ENCODE results near the gene LARGE1.
A peak's percentile ranks its signal among the peaks of the same experiment; 100 is the strongest.

DNA sequence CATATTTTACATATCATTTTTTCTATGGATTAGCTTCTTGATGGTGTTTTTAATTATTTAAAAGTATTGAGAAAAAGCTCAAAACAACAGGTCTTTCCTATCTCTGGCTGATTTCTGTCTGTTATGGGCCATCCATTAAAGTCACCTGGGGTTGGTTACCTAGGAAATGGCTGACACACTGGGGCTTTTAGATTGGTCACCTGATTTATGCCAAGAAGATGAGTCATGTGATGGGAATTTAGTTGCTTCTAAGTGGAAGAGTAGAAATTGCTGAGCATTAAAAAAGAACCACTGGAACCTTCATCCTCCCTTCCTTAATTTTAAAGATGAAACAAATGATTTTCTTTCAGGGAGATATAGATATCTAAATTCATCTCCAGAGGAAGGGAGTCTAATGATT is 48.8 kb upstream of the LARGE1 start:
- TF ChIP-seq JUN (IDR thresholded peaks at IDR 0.05; ENCODE audit: low read depth, low read length) (no peak), GABPA (IDR thresholded peaks at IDR 0.05; ENCODE audit: borderline replicate concordance, insufficient read depth, low read length) (no peak), TBP (IDR thresholded peaks at IDR 0.05; ENCODE audit: low read depth, low read length) (no peak), EGR1 (IDR thresholded peaks at IDR 0.05; ENCODE audit: borderline replicate concordance, low read depth, low read length) (no peak), POLR2A (IDR thresholded peaks at IDR 0.05; ENCODE audit: control extremely low read depth in 1 of 2, low read depth in 2 of 2, low read length in 2 of 2) (no peak), JUND (IDR thresholded peaks at IDR 0.05; ENCODE audit: low read length) (peak; percentile 82; the same call in 1 of the 2 replicates), POLR2AphosphoS5 (IDR thresholded peaks at IDR 0.05; ENCODE audit: low read depth, low read length) (no peak), EZH2 (IDR thresholded peaks at IDR 0.05; ENCODE audit: low read depth, low read length, severe bottlenecking) (no peak), SRF (IDR thresholded peaks at IDR 0.05; ENCODE audit: low read depth, low read length) (no peak), MAFK (IDR thresholded peaks at IDR 0.05; ENCODE audit: low read depth, low read length) (no peak)
- TF ChIP-seq, protein P1, sequence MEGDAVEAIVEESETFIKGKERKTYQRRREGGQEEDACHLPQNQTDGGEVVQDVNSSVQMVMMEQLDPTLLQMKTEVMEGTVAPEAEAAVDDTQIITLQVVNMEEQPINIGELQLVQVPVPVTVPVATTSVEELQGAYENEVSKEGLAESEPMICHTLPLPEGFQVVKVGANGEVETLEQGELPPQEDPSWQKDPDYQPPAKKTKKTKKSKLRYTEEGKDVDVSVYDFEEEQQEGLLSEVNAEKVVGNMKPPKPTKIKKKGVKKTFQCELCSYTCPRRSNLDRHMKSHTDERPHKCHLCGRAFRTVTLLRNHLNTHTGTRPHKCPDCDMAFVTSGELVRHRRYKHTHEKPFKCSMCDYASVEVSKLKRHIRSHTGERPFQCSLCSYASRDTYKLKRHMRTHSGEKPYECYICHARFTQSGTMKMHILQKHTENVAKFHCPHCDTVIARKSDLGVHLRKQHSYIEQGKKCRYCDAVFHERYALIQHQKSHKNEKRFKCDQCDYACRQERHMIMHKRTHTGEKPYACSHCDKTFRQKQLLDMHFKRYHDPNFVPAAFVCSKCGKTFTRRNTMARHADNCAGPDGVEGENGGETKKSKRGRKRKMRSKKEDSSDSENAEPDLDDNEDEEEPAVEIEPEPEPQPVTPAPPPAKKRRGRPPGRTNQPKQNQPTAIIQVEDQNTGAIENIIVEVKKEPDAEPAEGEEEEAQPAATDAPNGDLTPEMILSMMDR (IDR thresholded peaks at IDR 0.05; ENCODE audit: control extremely low read depth in 1 of 3, insufficient read depth in 1 of 3, low read depth in 1 of 3, low read length in 3 of 3) = no peak
- TF ChIP-seq, protein P2, sequence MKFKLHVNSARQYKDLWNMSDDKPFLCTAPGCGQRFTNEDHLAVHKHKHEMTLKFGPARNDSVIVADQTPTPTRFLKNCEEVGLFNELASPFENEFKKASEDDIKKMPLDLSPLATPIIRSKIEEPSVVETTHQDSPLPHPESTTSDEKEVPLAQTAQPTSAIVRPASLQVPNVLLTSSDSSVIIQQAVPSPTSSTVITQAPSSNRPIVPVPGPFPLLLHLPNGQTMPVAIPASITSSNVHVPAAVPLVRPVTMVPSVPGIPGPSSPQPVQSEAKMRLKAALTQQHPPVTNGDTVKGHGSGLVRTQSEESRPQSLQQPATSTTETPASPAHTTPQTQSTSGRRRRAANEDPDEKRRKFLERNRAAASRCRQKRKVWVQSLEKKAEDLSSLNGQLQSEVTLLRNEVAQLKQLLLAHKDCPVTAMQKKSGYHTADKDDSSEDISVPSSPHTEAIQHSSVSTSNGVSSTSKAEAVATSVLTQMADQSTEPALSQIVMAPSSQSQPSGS (IDR thresholded peaks at IDR 0.05; ENCODE audit: low read length) = no peak
- TF ChIP-seq, protein P3, sequence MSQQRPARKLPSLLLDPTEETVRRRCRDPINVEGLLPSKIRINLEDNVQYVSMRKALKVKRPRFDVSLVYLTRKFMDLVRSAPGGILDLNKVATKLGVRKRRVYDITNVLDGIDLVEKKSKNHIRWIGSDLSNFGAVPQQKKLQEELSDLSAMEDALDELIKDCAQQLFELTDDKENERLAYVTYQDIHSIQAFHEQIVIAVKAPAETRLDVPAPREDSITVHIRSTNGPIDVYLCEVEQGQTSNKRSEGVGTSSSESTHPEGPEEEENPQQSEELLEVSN (IDR thresholded peaks at IDR 0.05) = no peak
